ENCODE results near the gene ACTL10.

DNA sequence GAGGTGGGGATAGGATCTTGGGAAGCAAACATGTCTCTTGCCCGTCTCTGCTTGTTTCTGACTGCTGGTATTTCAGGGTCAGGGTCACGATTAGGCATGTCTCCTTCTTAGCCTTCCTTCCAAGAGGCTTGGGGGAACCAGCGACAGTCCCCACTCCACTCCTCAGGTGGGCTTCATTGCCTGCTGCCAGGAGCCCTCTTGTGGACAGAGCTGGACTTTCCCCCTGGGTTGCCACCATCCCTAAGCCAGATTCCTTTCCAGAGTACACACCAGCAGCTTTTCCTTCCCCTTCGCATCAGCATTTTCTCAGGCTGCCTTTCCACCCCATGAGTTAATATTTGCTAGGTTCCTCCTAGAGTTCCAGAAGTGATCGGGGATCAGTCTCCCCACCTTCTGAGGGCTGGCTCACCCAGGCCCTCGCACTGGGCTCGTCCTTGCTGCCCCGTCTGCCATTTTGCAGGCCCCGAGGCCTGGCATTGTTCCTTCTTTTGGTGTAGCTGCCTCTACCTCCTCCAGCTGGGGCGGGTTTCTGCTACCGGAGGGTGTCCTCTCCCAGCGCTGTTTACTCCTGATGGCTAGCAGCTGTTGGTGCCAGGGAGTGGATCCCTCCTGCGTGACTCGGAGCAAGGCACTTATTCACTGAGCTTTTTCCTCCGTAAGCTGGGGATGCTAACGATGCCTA lies 13.4 kb upstream of the ACTL10 start:
- TF ChIP-seq, protein P1, sequence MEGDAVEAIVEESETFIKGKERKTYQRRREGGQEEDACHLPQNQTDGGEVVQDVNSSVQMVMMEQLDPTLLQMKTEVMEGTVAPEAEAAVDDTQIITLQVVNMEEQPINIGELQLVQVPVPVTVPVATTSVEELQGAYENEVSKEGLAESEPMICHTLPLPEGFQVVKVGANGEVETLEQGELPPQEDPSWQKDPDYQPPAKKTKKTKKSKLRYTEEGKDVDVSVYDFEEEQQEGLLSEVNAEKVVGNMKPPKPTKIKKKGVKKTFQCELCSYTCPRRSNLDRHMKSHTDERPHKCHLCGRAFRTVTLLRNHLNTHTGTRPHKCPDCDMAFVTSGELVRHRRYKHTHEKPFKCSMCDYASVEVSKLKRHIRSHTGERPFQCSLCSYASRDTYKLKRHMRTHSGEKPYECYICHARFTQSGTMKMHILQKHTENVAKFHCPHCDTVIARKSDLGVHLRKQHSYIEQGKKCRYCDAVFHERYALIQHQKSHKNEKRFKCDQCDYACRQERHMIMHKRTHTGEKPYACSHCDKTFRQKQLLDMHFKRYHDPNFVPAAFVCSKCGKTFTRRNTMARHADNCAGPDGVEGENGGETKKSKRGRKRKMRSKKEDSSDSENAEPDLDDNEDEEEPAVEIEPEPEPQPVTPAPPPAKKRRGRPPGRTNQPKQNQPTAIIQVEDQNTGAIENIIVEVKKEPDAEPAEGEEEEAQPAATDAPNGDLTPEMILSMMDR (IDR thresholded peaks at IDR 0.05), result peak; percentile 69
- TF ChIP-seq EZH2 (IDR thresholded peaks at IDR 0.05; ENCODE audit: borderline replicate concordance, insufficient read depth, low read depth, low read length, poor library complexity, severe bottlenecking), result no peak
